A673 (cell line): ENCODE measurements around the gene TNFRSF11A. TPM values are rescaled to one million over a fixed set of nuclear protein-coding genes. Genes with fewer than 3 reads are reported as not detected.

Experiments used
- BruUV-seq: library from RNA; stranded (reverse); fragments of 400-500 nt; replicated peaks from 2 replicates; lab custom pipeline; 2021; lab: Mats Ljungman, UMichigan
- CTCF ChIA-PET: fragments of 300-600 bp; sonication (Branson Sonifier 250); formaldehyde crosslinking; loops from one replicate; lab custom pipeline; 2022; ENCODE audit warnings: antibody characterized with exemption; lab: Charles Lee
- POLR2A ChIA-PET: fragments of 300-600 bp; sonication (Branson Sonifier 250); formaldehyde crosslinking; loops from one replicate; lab custom pipeline; 2022; ENCODE audit warnings: antibody characterized with exemption; ENCODE audit not compliant: low non-redundant PET; lab: Charles Lee
- DNase-seq: peaks from one replicate; pipeline ENCODE4 v3.0.0-alpha.2; 2015; ENCODE audit warnings: low spot score
- H3K27ac ChIP-seq: fragments of 200-600 bp; sonication (generic); 2 replicates; pipeline ENCODE4 v1.5.1; 2016; ENCODE audit warnings: mixed run types, low read depth, mild to moderate bottlenecking, mixed read lengths, antibody characterized with exemption, low read length; ENCODE audit not compliant: poor library complexity, severe bottlenecking
- H3K27me3 ChIP-seq: fragments of 200-600 bp; sonication (generic); replicated peaks from 2 replicates; pipeline ENCODE4 v1.6.1; 2017; ENCODE audit warnings: mixed run types, low read depth, mild to moderate bottlenecking, mixed read lengths, antibody characterized with exemption, low read length; ENCODE audit not compliant: insufficient read depth, poor library complexity
- H3K36me3 ChIP-seq: fragments of 200-600 bp; sonication (generic); 2 replicates; pipeline ENCODE4 v1.6.1; 2016; ENCODE audit warnings: mixed run types, mild to moderate bottlenecking, mixed read lengths, antibody characterized with exemption, low read length; ENCODE audit not compliant: insufficient read depth, poor library complexity, severe bottlenecking
- H3K4me1 ChIP-seq: fragments of 200-600 bp; sonication (generic); 2 replicates; pipeline ENCODE4 v1.6.1; 2017; ENCODE audit warnings: mixed run types, mild to moderate bottlenecking, mixed read lengths, antibody characterized with exemption, low read length; ENCODE audit not compliant: insufficient read depth, poor library complexity, severe bottlenecking
- H3K4me3 ChIP-seq: fragments of 200-600 bp; sonication (generic); 2 replicates; pipeline ENCODE4 v1.5.1; 2016; ENCODE audit warnings: low read depth, mixed run types, mild to moderate bottlenecking, mixed read lengths, low read length; ENCODE audit not compliant: poor library complexity, severe bottlenecking
- H3K9me3 ChIP-seq: fragments of 200-600 bp; sonication (generic); 2 replicates; pipeline ENCODE4 v1.6.1; 2016; ENCODE audit warnings: mixed run types, low read depth, mild to moderate bottlenecking, mixed read lengths, antibody characterized with exemption, low read length; ENCODE audit not compliant: poor library complexity, severe bottlenecking
- EZH2 ChIP-seq: fragments of 200-600 bp; sonication (generic); IDR thresholded peaks from 2 replicates; pipeline ENCODE4 v1.6.1; 2017; ENCODE audit warnings: borderline replicate concordance, low read depth, mild to moderate bottlenecking, mixed read lengths, antibody characterized with exemption, low read length; ENCODE audit not compliant: poor library complexity, severe bottlenecking
- intact Hi-C: fragments of 100-400 bp; cut with micrococcal nuclease; formaldehyde crosslinking; loops from one replicate; pipeline ENCODE4 v1.10.0; 2022; ENCODE audit not compliant: unreplicated experiment
- total RNA-seq: library from RNA; stranded (reverse); gene quantifications from 2 replicates; pipeline ENCODE4 v1.2.3, GENCODE V29; 2021
- TF ChIP-seq, protein P1 (sequence below): fragments of 300-800, 200-600 bp; sonication (generic); conservative IDR thresholded peaks from 2 replicates; pipeline ENCODE4 v1.5.1; 2017; ENCODE audit warnings: low read depth, mild to moderate bottlenecking, antibody characterized with exemption, low read length, moderate library complexity, mixed read lengths

The TNFRSF11A gene
- total RNA-seq, 1 experiment from 2014 or later, result 0.37 TPM

- Histone ChIP-seq H3K27ac (no peak overlapping the region), H3K4me3 (no peak overlapping the region), H3K9me3 (no peaks in the 10 kb centered on the region), H3K27me3 (no peaks in the 10 kb centered on the region), H3K36me3 (no peaks in the 10 kb centered on the region), H3K4me1 (no peaks in the 10 kb centered on the region)
- POLR2A ChIA-PET, result no interaction called here
- intact Hi-C loops, result no loop called here
- BruUV-seq, result no TSS peak
- CTCF ChIA-PET, result no interaction called here
- DNase-seq, result no peak
- TF ChIP-seq, protein P1, sequence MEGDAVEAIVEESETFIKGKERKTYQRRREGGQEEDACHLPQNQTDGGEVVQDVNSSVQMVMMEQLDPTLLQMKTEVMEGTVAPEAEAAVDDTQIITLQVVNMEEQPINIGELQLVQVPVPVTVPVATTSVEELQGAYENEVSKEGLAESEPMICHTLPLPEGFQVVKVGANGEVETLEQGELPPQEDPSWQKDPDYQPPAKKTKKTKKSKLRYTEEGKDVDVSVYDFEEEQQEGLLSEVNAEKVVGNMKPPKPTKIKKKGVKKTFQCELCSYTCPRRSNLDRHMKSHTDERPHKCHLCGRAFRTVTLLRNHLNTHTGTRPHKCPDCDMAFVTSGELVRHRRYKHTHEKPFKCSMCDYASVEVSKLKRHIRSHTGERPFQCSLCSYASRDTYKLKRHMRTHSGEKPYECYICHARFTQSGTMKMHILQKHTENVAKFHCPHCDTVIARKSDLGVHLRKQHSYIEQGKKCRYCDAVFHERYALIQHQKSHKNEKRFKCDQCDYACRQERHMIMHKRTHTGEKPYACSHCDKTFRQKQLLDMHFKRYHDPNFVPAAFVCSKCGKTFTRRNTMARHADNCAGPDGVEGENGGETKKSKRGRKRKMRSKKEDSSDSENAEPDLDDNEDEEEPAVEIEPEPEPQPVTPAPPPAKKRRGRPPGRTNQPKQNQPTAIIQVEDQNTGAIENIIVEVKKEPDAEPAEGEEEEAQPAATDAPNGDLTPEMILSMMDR, result no peak
- no peak for TF ChIP-seq EZH2
These were observed 39.4 kb downstream of the TNFRSF11A start for GRCh38 chr18:62364558-62364957.

DNA sequence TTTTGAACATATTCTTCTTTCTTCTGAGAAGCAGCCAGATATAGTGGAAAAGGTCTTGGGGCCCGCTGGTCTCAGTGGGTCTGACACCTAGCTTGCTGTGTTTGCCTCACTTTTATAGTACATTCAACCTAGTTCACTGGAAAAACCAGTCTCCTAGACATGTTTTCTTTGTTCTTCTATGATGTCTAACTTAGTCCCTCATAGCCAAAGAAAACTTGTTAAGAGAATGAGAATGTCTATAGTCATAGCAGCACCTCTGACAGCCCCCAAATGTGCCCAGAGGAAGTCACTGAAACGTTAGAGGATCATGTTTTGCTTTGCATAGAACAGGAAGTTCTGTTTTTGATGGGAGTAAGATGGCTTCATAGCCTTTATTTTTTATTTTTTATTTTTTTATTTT, 40.3 kb downstream of the TNFRSF11A start:
- intact Hi-C loops, result no loop called here
- H3K4me3 ChIP-seq, result no peak overlapping the region
- no peaks in the 10 kb centered on the region for H3K4me1 ChIP-seq
- no TSS peak for BruUV-seq
- CTCF ChIA-PET, result no interaction called here
- DNase-seq, result no peak
- no peaks in the 10 kb centered on the region for H3K9me3 ChIP-seq
- POLR2A ChIA-PET, result no interaction called here
- H3K27ac ChIP-seq, result no peak overlapping the region
- no peaks in the 10 kb centered on the region for H3K27me3 ChIP-seq
- TF ChIP-seq, protein P1, result no peak
- TF ChIP-seq EZH2, result no peak
- no peaks in the 10 kb centered on the region for H3K36me3 ChIP-seq

- no peaks in the 10 kb centered on the region for H3K36me3 ChIP-seq
- TF ChIP-seq EZH2, result no peak
- TF ChIP-seq, protein P1, result no peak
- H3K27ac ChIP-seq, result no peak overlapping the region
- ChIA-PET CTCF (interaction anchor here (0.6 kb wide), 1 partner anchor 236 kb away, joined by 5 read pairs; no protein-coding TSS in a partner anchor), POLR2A (no interaction called here)
- DNase-seq, result no peak
- H3K4me1 ChIP-seq, result no peaks in the 10 kb centered on the region
- intact Hi-C loops, result no loop called here
- H3K4me3 ChIP-seq, result no peak overlapping the region
- no TSS peak for BruUV-seq
- H3K27me3 ChIP-seq, result no peaks in the 10 kb centered on the region
- H3K9me3 ChIP-seq, result no peaks in the 10 kb centered on the region
These were observed 41.9 kb downstream of the TNFRSF11A start for GRCh38 chr18:62366992-62367391.
